ENCODE measurements around the gene QRICH2.
"Not testable (repeated sequence)": the region's sequence is repeated elsewhere in the genome, so short reads cannot be mapped to it uniquely, and the experiment has no call there.

QRICH2 gene

DNA sequence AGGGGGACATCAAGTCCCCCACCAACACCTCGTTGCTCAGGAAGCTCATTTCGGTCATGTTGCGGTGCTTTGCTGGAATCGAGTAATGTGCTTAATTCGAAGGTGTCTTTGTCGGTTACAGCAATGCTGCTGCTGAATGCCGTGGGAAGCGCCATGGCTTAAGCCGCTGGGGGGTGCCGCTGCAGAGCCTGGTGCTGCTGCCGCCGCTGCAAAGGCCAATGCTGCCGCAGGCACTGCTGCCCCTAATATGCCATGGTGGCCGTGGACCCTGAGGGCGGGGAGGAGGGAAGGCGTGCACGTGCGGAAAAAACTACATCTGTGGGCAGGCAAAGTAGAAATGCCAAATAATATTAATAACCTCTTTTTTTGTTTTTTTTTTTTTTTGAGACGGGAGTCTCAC, 81.3 kb downstream of the QRICH2 start:
- H3K36me3 ChIP-seq (ENCODE audit: control insufficient read depth in 2 of 2, insufficient read depth in 2 of 2, low read length in 2 of 2); H3K4me1 ChIP-seq (ENCODE audit: control insufficient read depth, insufficient read depth, low read length); H3K9me3 ChIP-seq (ENCODE audit: control insufficient read depth in 2 of 2, low read length in 2 of 2); H3K27ac ChIP-seq (ENCODE audit: low read length); H3K4me3 ChIP-seq (ENCODE audit: low read length in 2 of 2); H3K9ac ChIP-seq (ENCODE audit: low read length in 2 of 2); H3K27me3 ChIP-seq (ENCODE audit: control insufficient read depth in 1 of 2, insufficient read depth in 2 of 2, low read length in 2 of 2): not testable (repeated sequence)

DNA sequence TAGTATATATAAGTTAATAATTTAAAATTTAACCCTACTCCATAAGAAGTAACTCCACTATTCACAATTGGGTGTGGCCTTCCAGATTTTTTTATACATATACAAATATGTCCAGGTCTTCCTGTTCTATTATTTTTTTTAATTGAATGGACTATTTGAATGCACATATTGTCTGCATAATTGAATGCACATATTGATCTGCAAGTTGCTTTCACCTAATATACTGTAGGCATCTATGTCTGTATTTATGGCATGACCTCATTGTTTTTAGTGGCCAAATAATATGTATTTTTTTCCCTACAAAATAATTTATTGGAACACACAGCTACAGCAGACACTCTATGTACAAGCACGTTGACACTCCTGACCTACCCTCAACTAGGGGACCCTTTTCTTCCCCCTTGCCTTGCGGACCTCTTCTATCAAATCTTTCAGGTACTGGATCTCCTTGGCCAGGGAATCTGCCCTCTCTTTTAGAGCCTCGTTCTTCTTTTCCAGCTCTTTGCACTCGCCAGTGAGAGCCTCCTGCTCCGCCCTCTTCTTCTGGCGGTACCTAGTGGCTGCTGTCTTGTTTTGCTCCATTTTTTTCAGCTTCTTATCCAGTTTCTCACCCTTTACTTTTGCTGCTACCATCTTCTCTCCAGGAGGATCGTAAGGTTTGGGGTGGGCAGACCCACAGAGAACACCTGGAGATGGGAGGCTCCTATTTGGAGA, 82.5 kb downstream of the QRICH2 start:
- H3K27ac ChIP-seq (ENCODE audit: low read length); H3K4me1 ChIP-seq (ENCODE audit: control insufficient read depth, insufficient read depth, low read length); H3K36me3 ChIP-seq (ENCODE audit: control insufficient read depth in 2 of 2, insufficient read depth in 2 of 2, low read length in 2 of 2); H3K9me3 ChIP-seq (ENCODE audit: control insufficient read depth in 2 of 2, low read length in 2 of 2); H3K9ac ChIP-seq (ENCODE audit: low read length in 2 of 2); H3K4me3 ChIP-seq (ENCODE audit: low read length in 2 of 2); H3K27me3 ChIP-seq (ENCODE audit: control insufficient read depth in 1 of 2, insufficient read depth in 2 of 2, low read length in 2 of 2): not testable (repeated sequence)
